ENCODE results near the gene TTC21A.
"Not testable (repeated sequence)": the region's sequence is repeated elsewhere in the genome, so short reads cannot be mapped to it uniquely, and the experiment has no call there.

TTC21A gene

GRCh38 chr3:39107388-39108199, at the start of gene TTC21A, which contains the start of gene GORASP1:
Gene TTC21A, plus strand, starts transcription at chr3:39107680. Its CDS starts 158 bp downstream, at chr3:39107838.
Gene GORASP1, minus strand, starts transcription at chr3:39107627. Its CDS starts 86 bp downstream, at chr3:39107541.
- Histone ChIP-seq H3K9me3 (ENCODE audit: severe bottlenecking) (no peaks in the 10 kb centered on the region), H3K36me3 (no peaks in the 10 kb centered on the region; the same call in 1 of the 2 replicates), H3K27ac (peak within 1 kb of the TSS; percentile 69), H3K4me3 (ENCODE audit: low read depth, low read length) (peak within 1 kb of the TSS; percentile 92), H3K27me3 (ENCODE audit: insufficient read depth, low read depth, severe bottlenecking) (no peaks in the 10 kb centered on the region)
- TF ChIP-seq CTCF (IDR thresholded peaks at IDR 0.05; ENCODE audit: low read depth, low read length): no peak
- DNase-seq: peak; percentile 83

- not testable (repeated sequence) for H3K9me3 ChIP-seq (ENCODE audit: severe bottlenecking); H3K36me3 ChIP-seq; DNase-seq
These were observed 46.3 kb upstream of the TTC21A start for GRCh38 chr3:39061228-39061627.

GRCh38 chr3:39062180-39062579, 45.3 kb upstream of the TTC21A start:
- Histone ChIP-seq H3K36me3 (peaks cover 13% of the 10 kb centered on the region), H3K27me3 (ENCODE audit: insufficient read depth, low read depth, severe bottlenecking) (no peaks in the 10 kb centered on the region), H3K27ac (no peak overlapping the region), H3K4me3 (ENCODE audit: low read depth, low read length) (no peak overlapping the region), H3K9me3 (ENCODE audit: severe bottlenecking) (no peaks in the 10 kb centered on the region)
- no peak for DNase-seq
- TF ChIP-seq CTCF (IDR thresholded peaks at IDR 0.05; ENCODE audit: low read depth, low read length): no peak

More at GRCh38 chr3:39061228-39061627, 46.3 kb upstream of the TTC21A start:
- not testable (repeated sequence) for H3K27me3 ChIP-seq (ENCODE audit: insufficient read depth, low read depth, severe bottlenecking); H3K27ac ChIP-seq; H3K4me3 ChIP-seq (ENCODE audit: low read depth, low read length)

- no peak overlapping the region for H3K27ac ChIP-seq
- TF ChIP-seq CTCF (IDR thresholded peaks at IDR 0.05; ENCODE audit: low read depth, low read length): no peak
- no peaks in the 10 kb centered on the region for H3K9me3 ChIP-seq (ENCODE audit: severe bottlenecking)
- DNase-seq: no peak
- H3K27me3 ChIP-seq (ENCODE audit: insufficient read depth, low read depth, severe bottlenecking): no peaks in the 10 kb centered on the region
- H3K36me3 ChIP-seq: peaks cover 19% of the 10 kb centered on the region
- no peak overlapping the region for H3K4me3 ChIP-seq (ENCODE audit: low read depth, low read length)
These were observed 44.3 kb upstream of the TTC21A start for GRCh38 chr3:39063143-39063542.

GRCh38 chr3:39064646-39065045, 42.8 kb upstream of the TTC21A start:
- no peak for TF ChIP-seq CTCF (IDR thresholded peaks at IDR 0.05; ENCODE audit: low read depth, low read length)

GRCh38 chr3:39065197-39065596, 42.3 kb upstream of the TTC21A start:
- Histone ChIP-seq H3K36me3 (peaks cover 31% of the 10 kb centered on the region), H3K4me3 (ENCODE audit: low read depth, low read length) (no peak overlapping the region), H3K9me3 (ENCODE audit: severe bottlenecking) (no peaks in the 10 kb centered on the region), H3K27ac (no peak overlapping the region), H3K27me3 (ENCODE audit: insufficient read depth, low read depth, severe bottlenecking) (no peaks in the 10 kb centered on the region)
- DNase-seq: peak; percentile 27
- peak; percentile 66 for TF ChIP-seq CTCF (IDR thresholded peaks at IDR 0.05; ENCODE audit: low read depth, low read length)

More at GRCh38 chr3:39064646-39065045, 42.8 kb upstream of the TTC21A start:
- Histone ChIP-seq H3K27me3 (ENCODE audit: insufficient read depth, low read depth, severe bottlenecking) (no peaks in the 10 kb centered on the region), H3K36me3 (peaks cover 27% of the 10 kb centered on the region), H3K9me3 (ENCODE audit: severe bottlenecking) (no peaks in the 10 kb centered on the region), H3K27ac (no peak overlapping the region), H3K4me3 (ENCODE audit: low read depth, low read length) (no peak overlapping the region)
- DNase-seq: no peak

Measured in WERI-Rb-1 (cell line).